H9 (cell line): ENCODE results near the gene GATC. TPM values are rescaled to one million over a fixed set of nuclear protein-coding genes. Genes with fewer than 3 reads are reported as not detected.

Experiments used
- DNase-seq: peaks from one replicate; pipeline ENCODE4 v3.0.0-alpha.2; 2017
- H2AFZ ChIP-seq: one replicate; pipeline ENCODE4 v1.6.1; 2013; ENCODE audit warnings: mild to moderate bottlenecking, low read length, control low read depth, moderate library complexity
- H2AK5ac ChIP-seq: 2 replicates; pipeline ENCODE4 v1.6.1; 2013; ENCODE audit warnings: low read length, control low read depth, mixed read lengths; ENCODE audit not compliant: insufficient read length
- H2BK120ac ChIP-seq: one replicate; pipeline ENCODE4 v1.6.1; 2013; ENCODE audit warnings: low read depth, mild to moderate bottlenecking, low read length, control low read depth, inconsistent platforms; ENCODE audit not compliant: poor library complexity, severe bottlenecking
- H2BK12ac ChIP-seq: 2 replicates; pipeline ENCODE4 v1.6.1; 2013; ENCODE audit warnings: low read length, control low read depth, mixed read lengths, low read depth; ENCODE audit not compliant: insufficient read length
- H2BK15ac ChIP-seq: 2 replicates; pipeline ENCODE4 v1.6.1; 2013; ENCODE audit warnings: low read depth, low read length, control low read depth
- H2BK20ac ChIP-seq: one replicate; pipeline ENCODE4 v1.6.1; 2013; ENCODE audit warnings: low read depth, mild to moderate bottlenecking, low read length, control low read depth, inconsistent platforms; ENCODE audit not compliant: poor library complexity, severe bottlenecking
- H2BK5ac ChIP-seq: 2 replicates; pipeline ENCODE4 v1.6.1; 2013; ENCODE audit warnings: low read length, control low read depth, mixed read lengths; ENCODE audit not compliant: insufficient read length
- H3K14ac ChIP-seq: 2 replicates; pipeline ENCODE4 v1.6.1; 2013; ENCODE audit warnings: low read length, control low read depth; ENCODE audit not compliant: insufficient read depth
- H3K18ac ChIP-seq: 2 replicates; pipeline ENCODE4 v1.6.1; 2013; ENCODE audit warnings: low read depth, mild to moderate bottlenecking, mixed read lengths, low read length, control low read depth; ENCODE audit not compliant: insufficient read length
- H3K23ac ChIP-seq: 2 replicates; pipeline ENCODE4 v1.6.1; 2013; ENCODE audit warnings: low read length, control low read depth, mixed read lengths, low read depth; ENCODE audit not compliant: insufficient read length
- H3K23me2 ChIP-seq: 2 replicates; pipeline ENCODE4 v1.6.1; 2013; ENCODE audit warnings: low read depth, mild to moderate bottlenecking, mixed read lengths, low read length, control low read depth; ENCODE audit not compliant: insufficient read length, poor library complexity, severe bottlenecking
- H3K27ac ChIP-seq: 2 replicates; pipeline ENCODE4 v1.5.1; 2013; ENCODE audit warnings: low read length, control low read depth, mixed read lengths, low read depth; ENCODE audit not compliant: insufficient read length
- H3K27me3 ChIP-seq: 2 replicates; pipeline ENCODE4 v1.6.1; 2013; ENCODE audit warnings: low read length, control low read depth, inconsistent platforms; ENCODE audit not compliant: insufficient read depth
- H3K4ac ChIP-seq: 2 replicates; pipeline ENCODE4 v1.6.1; 2013; ENCODE audit warnings: low read depth, mild to moderate bottlenecking, control low read depth, inconsistent platforms, low read length, moderate library complexity
- H3K4me1 ChIP-seq: 2 replicates; pipeline ENCODE4 v1.6.1; 2013; ENCODE audit warnings: low read length, control low read depth, inconsistent platforms; ENCODE audit not compliant: insufficient read depth
- H3K4me2 ChIP-seq: 2 replicates; pipeline ENCODE4 v1.6.1; 2013; ENCODE audit warnings: low read length, control low read depth, mixed read lengths; ENCODE audit not compliant: insufficient read length, insufficient read depth
- H3K56ac ChIP-seq: 2 replicates; pipeline ENCODE4 v1.6.1; 2013; ENCODE audit warnings: low read depth, mild to moderate bottlenecking, mixed read lengths, low read length, control low read depth; ENCODE audit not compliant: insufficient read length
- H3K79me1 ChIP-seq: 2 replicates; pipeline ENCODE4 v1.6.1; 2013; ENCODE audit warnings: low read depth, mild to moderate bottlenecking, moderate library complexity, low read length, control low read depth, inconsistent platforms; ENCODE audit not compliant: insufficient read depth, poor library complexity, severe bottlenecking
- H3K79me2 ChIP-seq: 2 replicates; pipeline ENCODE4 v1.6.1; 2013; ENCODE audit warnings: low read length, control low read depth, inconsistent platforms; ENCODE audit not compliant: insufficient read depth
- H3K9ac ChIP-seq: 2 replicates; pipeline ENCODE4 v1.6.1; 2013; ENCODE audit warnings: low read length, control low read depth, mixed read lengths; ENCODE audit not compliant: insufficient read length; ENCODE audit errors: extremely low read depth
- H3K9me3 ChIP-seq: one replicate; pipeline ENCODE4 v1.6.1; 2013; ENCODE audit warnings: low read depth, low read length, inconsistent platforms; ENCODE audit not compliant: control insufficient read depth
- H3T11ph ChIP-seq: one replicate; pipeline ENCODE4 v1.6.1; 2013; ENCODE audit warnings: mild to moderate bottlenecking, low read length, control low read depth, inconsistent platforms
- H4K20me1 ChIP-seq: one replicate; pipeline ENCODE4 v1.6.1; 2013; ENCODE audit not compliant: control insufficient read depth, insufficient read length, insufficient read depth
- H4K5ac ChIP-seq: 2 replicates; pipeline ENCODE4 v1.6.1; 2013; ENCODE audit warnings: low read depth, mild to moderate bottlenecking, mixed read lengths, low read length, control low read depth; ENCODE audit not compliant: insufficient read length
- H4K8ac ChIP-seq: replicated peaks from 2 replicates; pipeline ENCODE4 v1.6.1; 2013; ENCODE audit warnings: low read length, control low read depth, mixed read lengths, low read depth; ENCODE audit not compliant: insufficient read length
- H4K91ac ChIP-seq: 2 replicates; pipeline ENCODE4 v1.6.1; 2013; ENCODE audit warnings: low read depth, mild to moderate bottlenecking, moderate library complexity, mixed read lengths, low read length, control low read depth; ENCODE audit not compliant: insufficient read length
- H3K27ac Mint-ChIP-seq, 3 experiments: 2 replicates in 2 of 3; 3 replicates in 1 of 3; pipeline ENCODE4 v1.8.0; 2020 to 2021; ENCODE audit warnings: mixed read lengths in 3 of 3, mild to moderate bottlenecking in 1 of 3, moderate library complexity in 1 of 3
- H3K27me3 Mint-ChIP-seq: 2 replicates; pipeline ENCODE4 v1.8.0; 2021; ENCODE audit warnings: low read depth, mild to moderate bottlenecking, moderate library complexity, mixed read lengths
- H3K36me3 Mint-ChIP-seq, 3 experiments: 2 replicates in 2 of 3; 3 replicates in 1 of 3; pipeline ENCODE4 v1.8.0; 2020 to 2021; ENCODE audit warnings: low read depth in 3 of 3, mixed read lengths in 3 of 3; ENCODE audit not compliant: insufficient read depth in 1 of 3
- H3K4me1 Mint-ChIP-seq, 2 experiments: 2 replicates each; pipeline ENCODE4 v1.8.0; 2020; ENCODE audit warnings: mixed read lengths in 2 of 2
- H3K4me3 Mint-ChIP-seq, 2 experiments: 2 replicates in 1 of 2; 3 replicates in 1 of 2; pipeline ENCODE4 v1.8.0; 2020 to 2021; ENCODE audit warnings: mild to moderate bottlenecking in 2 of 2, mixed read lengths in 2 of 2, moderate library complexity in 1 of 2
- H3K9me3 Mint-ChIP-seq, 2 experiments: 2 replicates in 1 of 2; 3 replicates in 1 of 2; pipeline ENCODE4 v1.8.0; 2020; ENCODE audit warnings: mild to moderate bottlenecking in 2 of 2, mixed read lengths in 2 of 2, moderate library complexity in 1 of 2
- CTCF ChIP-seq: fragments of 200-600 bp; sonication (generic); conservative IDR thresholded peaks from 3 replicates; pipeline ENCODE4 v1.8.0; 2021; ENCODE audit warnings: antibody characterized with exemption, mild to moderate bottlenecking
- WGBS: extraction: QIAGEN DNeasy Blood & Tissue Kit; methylation state at CpG from one replicate; pipeline ENCODE4 v1.1.7; 2013; ENCODE audit warnings: missing lambda C conversion rate, low lambda C conversion rate, mixed read lengths; ENCODE audit not compliant: insufficient read length; ENCODE audit errors: extremely low coverage; 5-methylcytosine and 5-hydroxymethylcytosine counted together
- total RNA-seq: library from RNA; stranded (reverse); gene quantifications from 2 replicates; pipeline ENCODE4 v1.2.1, GENCODE V29; 2021

GATC gene
- total RNA-seq, 1 experiment from 2014 or later: 25.9 TPM

- Mint-ChIP-seq H3K27me3 (no peaks in the 10 kb centered on the region), H3K9me3 (no peaks in the 10 kb centered on the region), H3K36me3 (no peaks in the 10 kb centered on the region; a peak in 2 of 7 replicates), H3K4me3 (no peak overlapping the region), H3K4me1 (peaks cover 6 to 7% of the 10 kb centered on the region in 2 experiments), H3K27ac (no peak overlapping the region; a peak in 2 of 7 replicates)
- Histone ChIP-seq H4K5ac (no peak overlapping the region), H3K56ac (no peak overlapping the region), H3K27ac (no peak overlapping the region), H4K91ac (no peak overlapping the region), H2BK15ac (no peak overlapping the region), H3K23ac (no peak overlapping the region), H3K27me3 (no peaks in the 10 kb centered on the region), H4K20me1 (no peaks in the 10 kb centered on the region), H3K18ac (no peak overlapping the region), H3K4ac (no peak overlapping the region), H2BK12ac (no peak overlapping the region), H3K9ac (no peak overlapping the region), H3K23me2 (no peaks in the 10 kb centered on the region), H3K9me3 (no peaks in the 10 kb centered on the region), H3T11ph (no peak overlapping the region), H3K4me2 (no peak overlapping the region), H2AK5ac (no peak overlapping the region), H3K14ac (no peak overlapping the region), H2AFZ (no peak overlapping the region), H4K8ac (no peak overlapping the region), H3K79me2 (no peaks in the 10 kb centered on the region), H3K79me1 (no peaks in the 10 kb centered on the region), H2BK20ac (no peak overlapping the region), H2BK120ac (no peak overlapping the region), H3K4me1 (no peaks in the 10 kb centered on the region; the same call in 1 of the 2 replicates), H2BK5ac (no peak overlapping the region)
- WGBS: no CpG with 5 or more reads among the region's 1 CpG
- no peak for DNase-seq
- no peak for TF ChIP-seq CTCF
Measured at GRCh38 chr12:120483621-120484020, 37.4 kb downstream of the GATC start.
